Amniotic stem cell (primary cell): Measurements from ENCODE around the gene CD163L1.
"Not testable (repeated sequence)": the region's sequence is repeated elsewhere in the genome, so short reads cannot be mapped to it uniquely, and the experiment has no call there.

Experiments
- DNase-seq: peaks from one replicate; lab custom pipeline; 2025; lab: John Stamatoyannopoulos, UW

CD163L1 gene

GRCh38 chr12:7444076-7444475 is at the start of gene CD163L1:
CD163L1 (minus strand) TSS chr12:7444153; CDS start chr12:7444127, 26 bp downstream.
- DNase-seq: no peak

- DNase-seq: no peak
These were observed 49.1 kb upstream of the CD163L1 start for GRCh38 chr12:7493006-7493405.

GRCh38 chr12:7486512-7486911 is 42.6 kb upstream of the CD163L1 start:
- no peak for DNase-seq

- DNase-seq: no peak
These were observed 41.1 kb upstream of the CD163L1 start for GRCh38 chr12:7485095-7485494.

- DNase-seq: no peak
These were observed 39.4 kb upstream of the CD163L1 start for GRCh38 chr12:7483343-7483742.

GRCh38 chr12:7479771-7480170 is 35.8 kb upstream of the CD163L1 start:
- no peak for DNase-seq

- no peak for DNase-seq
These were observed 28.1 kb upstream of the CD163L1 start for GRCh38 chr12:7472060-7472459.

GRCh38 chr12:7460375-7461259 is 16.7 kb upstream of the CD163L1 start:
- DNase-seq: peak; percentile 21

- no peak for DNase-seq
These were observed 16.0 kb upstream of the CD163L1 start for GRCh38 chr12:7459973-7460372.

- DNase-seq: no peak
These were observed 7.8 kb upstream of the CD163L1 start for GRCh38 chr12:7451756-7452155.

GRCh38 chr12:7450667-7451066 is 6.7 kb upstream of the CD163L1 start:
- DNase-seq: no peak

GRCh38 chr12:7448099-7448498 is 4.1 kb upstream of the CD163L1 start:
- DNase-seq: no peak

- no peak for DNase-seq
These were observed 584 bp upstream of the CD163L1 start for GRCh38 chr12:7444537-7444936.

- DNase-seq: no peak
These were observed 2.7 kb downstream of the CD163L1 start for GRCh38 chr12:7441216-7441615.

GRCh38 chr12:7439579-7440505 is 4.1 kb downstream of the CD163L1 start:
- DNase-seq: no peak

- DNase-seq: not testable (repeated sequence)
These were observed 5.5 kb downstream of the CD163L1 start for GRCh38 chr12:7438291-7438995.

GRCh38 chr12:7437494-7437893 is 6.5 kb downstream of the CD163L1 start:
- DNase-seq: not testable (repeated sequence)

GRCh38 chr12:7434670-7435069 is 9.3 kb downstream of the CD163L1 start:
- no peak for DNase-seq

- DNase-seq: no peak
These were observed 10.6 kb downstream of the CD163L1 start for GRCh38 chr12:7433276-7433822.

- no peak for DNase-seq
These were observed 11.8 kb downstream of the CD163L1 start for GRCh38 chr12:7431993-7432685.

- DNase-seq: no peak
These were observed 32.6 kb downstream of the CD163L1 start for GRCh38 chr12:7411343-7411742.
